GM10266 (cell line): ENCODE data around the gene MAPKAPK3.

Experiments used
- DNase-seq: peaks from one replicate; pipeline ENCODE4 v3.0.0; 2012; ENCODE audit errors: extremely low spot score
- CTCF ChIP-seq: IDR thresholded peaks from 2 replicates; pipeline ENCODE4 v1.5.1; 2012; ENCODE audit warnings: mild to moderate bottlenecking, low read depth; ENCODE audit not compliant: control insufficient read depth, insufficient read depth; ENCODE audit errors: missing control alignments

The MAPKAPK3 gene

GRCh38 chr3:50604628-50605588 lies 12.0 kb upstream of the MAPKAPK3 start:
- TF ChIP-seq CTCF = no peak
- no peak for DNase-seq

GRCh38 chr3:50605901-50606326 lies 11.0 kb upstream of the MAPKAPK3 start:
- no peak for DNase-seq
- TF ChIP-seq CTCF = no peak

- DNase-seq = no peak
- TF ChIP-seq CTCF = no peak
Observed at GRCh38 chr3:50606596-50606995, 10.4 kb upstream of the MAPKAPK3 start.

- no peak for TF ChIP-seq CTCF
Observed at GRCh38 chr3:50607271-50608091, 9.5 kb upstream of the MAPKAPK3 start.

GRCh38 chr3:50608278-50608677 lies 8.7 kb upstream of the MAPKAPK3 start:
- DNase-seq = no peak
- TF ChIP-seq CTCF = no peak

More at GRCh38 chr3:50607271-50608091, 9.5 kb upstream of the MAPKAPK3 start:
- DNase-seq = no peak

GRCh38 chr3:50609071-50609762 lies 7.7 kb upstream of the MAPKAPK3 start:
- no peak for DNase-seq
- TF ChIP-seq CTCF = no peak
